ENCODE results near the gene IL15RA. TPM values are rescaled to one million over a fixed set of nuclear protein-coding genes. Genes with fewer than 3 reads are reported as not detected.
A peak's percentile ranks its signal among the peaks of the same experiment; 100 is the strongest.
"Not testable (repeated sequence)": the region's sequence is repeated elsewhere in the genome, so short reads cannot be mapped to it uniquely, and the experiment has no call there.

IL15RA gene
- total RNA-seq, 1 donor from 2014 or later = 0.19 TPM

- no peak for DNase-seq (ENCODE audit: low read depth)
Measured at GRCh38 chr10:5971315-5971832, 6.0 kb downstream of the IL15RA start.

GRCh38 chr10:5970527-5970926 lies 6.8 kb downstream of the IL15RA start:
- no peak for DNase-seq (ENCODE audit: low read depth)

GRCh38 chr10:5970066-5970465 lies 7.3 kb downstream of the IL15RA start:
- DNase-seq (ENCODE audit: low read depth) = no peak

GRCh38 chr10:5968681-5969453 lies 8.5 kb downstream of the IL15RA start:
- DNase-seq (ENCODE audit: low read depth) = no peak

- DNase-seq (ENCODE audit: low read depth) = no peak
Measured at GRCh38 chr10:5968037-5968680, 9.2 kb downstream of the IL15RA start.

GRCh38 chr10:5965266-5965665 lies 12.1 kb downstream of the IL15RA start:
- DNase-seq (ENCODE audit: low read depth) = no peak

GRCh38 chr10:5964736-5965135 lies 12.6 kb downstream of the IL15RA start:
- no peak for DNase-seq (ENCODE audit: low read depth)

GRCh38 chr10:5963591-5963990 lies 13.8 kb downstream of the IL15RA start:
- DNase-seq (ENCODE audit: low read depth) = no peak

- no peak for DNase-seq (ENCODE audit: low read depth)
Measured at GRCh38 chr10:5963071-5963470, 14.3 kb downstream of the IL15RA start.

- not testable (repeated sequence) for DNase-seq (ENCODE audit: low read depth)
Measured at GRCh38 chr10:5962358-5962940, 14.9 kb downstream of the IL15RA start.

GRCh38 chr10:5961405-5962100 lies 15.8 kb downstream of the IL15RA start:
- DNase-seq (ENCODE audit: low read depth) = no peak

GRCh38 chr10:5960973-5961275 lies 16.4 kb downstream of the IL15RA start:
- not testable (repeated sequence) for DNase-seq (ENCODE audit: low read depth)

GRCh38 chr10:5960070-5960972 lies 17.0 kb downstream of the IL15RA start:
- DNase-seq (ENCODE audit: low read depth) = peak; percentile 59

GRCh38 chr10:5959581-5960069 lies 17.7 kb downstream of the IL15RA start:
- no peak for DNase-seq (ENCODE audit: low read depth)

- no peak for DNase-seq (ENCODE audit: low read depth)
Measured at GRCh38 chr10:5959142-5959541, 18.2 kb downstream of the IL15RA start.

- no peak for DNase-seq (ENCODE audit: low read depth)
Measured at GRCh38 chr10:5958675-5959074, 18.7 kb downstream of the IL15RA start.

GRCh38 chr10:5958077-5958476 lies 19.3 kb downstream of the IL15RA start:
- DNase-seq (ENCODE audit: low read depth) = no peak

- no peak for DNase-seq (ENCODE audit: low read depth)
Measured at GRCh38 chr10:5956146-5956936, 21.0 kb downstream of the IL15RA start.

- no peak for DNase-seq (ENCODE audit: low read depth)
Measured at GRCh38 chr10:5953676-5954075, 23.7 kb downstream of the IL15RA start.

All from myocyte (in vitro differentiated cells).